22Rv1 (cell line): ENCODE results near the gene CYFIP2.

Experiments
- H3K27ac ChIP-seq: fragments of 450-650 bp; 2 replicates; pipeline ENCODE4 v1.5.1; 2017
- ZFX ChIP-seq: fragments of 450-650 bp; IDR thresholded peaks from 2 replicates; pipeline ENCODE4 v1.6.1; 2017; ENCODE audit warnings: antibody characterized with exemption, borderline replicate concordance
- TF ChIP-seq, protein P1 (sequence below): fragments of 450-650 bp; IDR thresholded peaks from 2 replicates; pipeline ENCODE4 v1.5.1; 2017; ENCODE audit warnings: mild to moderate bottlenecking

Gene CYFIP2

DNA sequence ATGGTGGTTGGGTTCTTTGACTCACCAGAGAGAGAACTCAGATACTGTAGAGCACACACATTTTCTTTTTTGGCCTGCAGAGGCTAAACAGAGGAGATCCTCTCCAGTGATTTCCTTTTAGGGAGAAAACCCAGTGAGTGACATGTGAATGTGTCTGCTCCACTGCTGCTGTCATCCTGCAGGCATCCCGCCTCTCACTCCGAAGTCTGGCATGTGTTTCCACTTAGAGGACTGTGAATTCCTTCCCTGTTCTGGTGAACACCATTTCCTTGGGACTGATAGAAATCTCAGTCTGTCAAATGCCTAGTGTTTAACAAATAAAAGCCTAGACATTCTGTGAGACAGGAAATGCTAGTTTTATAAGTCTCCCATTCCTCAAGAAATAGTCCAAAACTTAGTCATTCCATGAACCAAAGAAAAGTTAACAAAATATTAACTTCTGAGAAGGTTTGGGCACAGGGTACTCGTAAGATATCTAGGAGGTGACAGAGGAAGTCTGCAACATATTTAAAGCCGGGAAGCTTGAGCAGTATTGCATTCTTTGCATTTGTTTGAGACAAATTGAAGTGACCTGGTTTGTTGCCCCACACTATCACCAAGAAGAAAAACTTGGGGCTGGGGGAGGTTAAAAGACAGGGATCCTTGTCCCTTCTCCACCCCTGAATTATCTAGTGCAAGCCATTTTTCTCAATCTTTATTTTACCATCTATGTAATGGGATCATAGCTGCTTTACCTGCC, 119.2 kb downstream of the CYFIP2 start:
- H3K27ac ChIP-seq: no peak overlapping the region
- no peak for TF ChIP-seq ZFX
- TF ChIP-seq, protein P1, sequence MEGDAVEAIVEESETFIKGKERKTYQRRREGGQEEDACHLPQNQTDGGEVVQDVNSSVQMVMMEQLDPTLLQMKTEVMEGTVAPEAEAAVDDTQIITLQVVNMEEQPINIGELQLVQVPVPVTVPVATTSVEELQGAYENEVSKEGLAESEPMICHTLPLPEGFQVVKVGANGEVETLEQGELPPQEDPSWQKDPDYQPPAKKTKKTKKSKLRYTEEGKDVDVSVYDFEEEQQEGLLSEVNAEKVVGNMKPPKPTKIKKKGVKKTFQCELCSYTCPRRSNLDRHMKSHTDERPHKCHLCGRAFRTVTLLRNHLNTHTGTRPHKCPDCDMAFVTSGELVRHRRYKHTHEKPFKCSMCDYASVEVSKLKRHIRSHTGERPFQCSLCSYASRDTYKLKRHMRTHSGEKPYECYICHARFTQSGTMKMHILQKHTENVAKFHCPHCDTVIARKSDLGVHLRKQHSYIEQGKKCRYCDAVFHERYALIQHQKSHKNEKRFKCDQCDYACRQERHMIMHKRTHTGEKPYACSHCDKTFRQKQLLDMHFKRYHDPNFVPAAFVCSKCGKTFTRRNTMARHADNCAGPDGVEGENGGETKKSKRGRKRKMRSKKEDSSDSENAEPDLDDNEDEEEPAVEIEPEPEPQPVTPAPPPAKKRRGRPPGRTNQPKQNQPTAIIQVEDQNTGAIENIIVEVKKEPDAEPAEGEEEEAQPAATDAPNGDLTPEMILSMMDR: no peak

DNA sequence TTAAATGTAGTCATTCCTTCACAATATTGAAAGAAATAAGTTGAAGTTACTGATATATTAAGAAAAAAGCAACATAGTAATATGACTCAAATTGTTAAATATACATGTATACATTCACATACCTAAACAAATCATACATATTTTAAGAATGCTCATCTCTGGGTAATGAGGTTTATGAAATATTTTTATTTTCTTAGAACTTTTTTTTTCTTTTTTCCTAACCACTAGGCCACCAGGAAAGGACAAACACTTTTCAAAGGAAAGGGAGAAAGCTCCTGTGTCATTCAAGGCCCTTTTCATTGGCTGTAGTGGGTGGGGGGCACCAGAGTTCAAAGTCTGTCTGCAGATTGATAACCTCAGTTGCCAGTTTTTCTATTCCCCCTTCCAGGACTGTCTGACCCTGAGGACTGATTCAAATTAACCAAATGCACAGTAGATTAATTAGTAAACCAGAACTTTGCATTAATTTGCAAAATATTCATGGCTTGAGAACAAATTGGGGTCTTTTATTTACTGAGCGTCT, 121.2 kb downstream of the CYFIP2 start:
- no peak overlapping the region for H3K27ac ChIP-seq
- TF ChIP-seq ZFX: no peak
- TF ChIP-seq, protein P1: no peak

- TF ChIP-seq, protein P1: no peak
- no peak for TF ChIP-seq ZFX
- no peak overlapping the region for H3K27ac ChIP-seq
Observed at GRCh38 chr5:157387683-157388093, 121.8 kb downstream of the CYFIP2 start.

DNA sequence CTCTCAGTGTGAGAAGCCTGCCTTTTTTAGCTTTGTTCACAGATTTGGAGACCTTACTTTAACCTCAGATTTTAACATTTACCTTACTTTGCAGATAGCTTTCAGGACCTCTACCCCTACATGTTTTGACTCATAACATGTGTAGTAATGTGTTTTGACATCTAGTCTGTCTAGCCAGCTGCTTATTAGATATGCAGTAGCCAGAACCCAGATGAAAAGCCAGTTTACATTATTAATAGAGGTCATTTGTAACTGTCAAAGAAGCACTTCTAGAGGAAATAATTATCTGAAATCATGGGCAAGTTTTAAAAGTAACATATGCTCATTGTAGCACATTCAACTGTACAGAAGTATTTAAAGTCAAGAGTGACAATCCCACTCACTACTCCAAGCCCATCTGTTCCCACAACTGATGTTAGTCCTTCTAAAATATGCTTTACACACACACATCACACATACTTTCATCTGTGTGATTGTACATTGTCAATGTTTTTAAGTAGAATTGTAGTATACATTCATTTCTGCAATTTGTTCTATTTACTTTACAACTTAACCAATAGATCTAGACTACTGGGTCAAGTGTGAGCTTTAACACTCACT, 122.3 kb downstream of the CYFIP2 start:
- TF ChIP-seq, protein P1: no peak
- TF ChIP-seq ZFX: no peak
- no peak overlapping the region for H3K27ac ChIP-seq

DNA sequence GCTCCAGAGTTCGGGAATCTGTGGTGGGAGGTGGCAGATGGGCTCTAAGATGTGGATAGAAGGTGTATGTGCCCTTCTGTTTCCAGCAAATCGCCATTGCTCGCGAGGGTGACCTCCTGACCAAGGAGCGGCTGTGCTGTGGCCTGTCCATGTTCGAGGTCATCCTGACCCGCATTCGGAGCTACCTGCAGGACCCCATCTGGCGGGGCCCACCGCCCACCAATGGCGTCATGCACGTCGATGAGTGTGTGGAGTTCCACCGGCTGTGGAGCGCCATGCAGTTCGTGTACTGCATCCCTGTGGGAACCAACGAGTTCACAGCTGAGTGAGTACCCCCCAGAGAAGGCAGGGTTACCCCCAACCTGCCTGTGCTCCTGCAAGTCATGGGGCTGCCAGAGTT, 123.2 kb downstream of the CYFIP2 start:
- no peak for TF ChIP-seq ZFX
- TF ChIP-seq, protein P1: no peak
- H3K27ac ChIP-seq: no peak overlapping the region

GRCh38 chr5:157390133-157390532, 124.2 kb downstream of the CYFIP2 start:
- no peak overlapping the region for H3K27ac ChIP-seq
- TF ChIP-seq, protein P1: no peak
- TF ChIP-seq ZFX: no peak
